Measurements from ENCODE around the gene INVS.

DNA sequence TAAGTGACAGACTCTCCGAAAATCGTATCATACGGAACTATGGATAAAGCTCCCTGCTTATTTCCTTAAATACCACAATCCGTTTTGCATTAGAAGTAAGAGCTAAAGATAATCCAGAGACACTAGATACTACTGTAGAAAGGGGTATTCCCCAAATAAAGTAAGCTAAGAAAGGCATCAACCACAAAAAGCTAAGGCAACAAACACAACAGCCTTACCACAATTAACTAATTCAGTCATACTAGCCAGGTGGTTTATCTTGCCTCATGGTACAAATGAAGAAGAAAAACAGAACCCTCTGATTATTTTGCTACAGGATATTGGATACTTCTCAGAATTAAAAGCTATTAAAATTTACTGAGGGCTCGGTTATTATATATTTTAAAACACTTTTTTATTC lies 14.3 kb upstream of the INVS start:
- TF ChIP-seq GABPA (IDR thresholded peaks at IDR 0.05 in 1 of 2, conservative IDR thresholded peaks at IDR 0.05 in 1 of 2), result no peak
- TF ChIP-seq CTCF (IDR thresholded peaks at IDR 0.05; ENCODE audit: low read depth, low read length, missing input control), result no peak
- TF ChIP-seq RAD21 (IDR thresholded peaks at IDR 0.05), result no peak
- no peak for TF ChIP-seq RXRA (IDR thresholded peaks at IDR 0.05)
- TF ChIP-seq TAF1 (conservative IDR thresholded peaks at IDR 0.05), result no peak
- TF ChIP-seq JUND (IDR thresholded peaks at IDR 0.05), result no peak
- TF ChIP-seq, protein P1, sequence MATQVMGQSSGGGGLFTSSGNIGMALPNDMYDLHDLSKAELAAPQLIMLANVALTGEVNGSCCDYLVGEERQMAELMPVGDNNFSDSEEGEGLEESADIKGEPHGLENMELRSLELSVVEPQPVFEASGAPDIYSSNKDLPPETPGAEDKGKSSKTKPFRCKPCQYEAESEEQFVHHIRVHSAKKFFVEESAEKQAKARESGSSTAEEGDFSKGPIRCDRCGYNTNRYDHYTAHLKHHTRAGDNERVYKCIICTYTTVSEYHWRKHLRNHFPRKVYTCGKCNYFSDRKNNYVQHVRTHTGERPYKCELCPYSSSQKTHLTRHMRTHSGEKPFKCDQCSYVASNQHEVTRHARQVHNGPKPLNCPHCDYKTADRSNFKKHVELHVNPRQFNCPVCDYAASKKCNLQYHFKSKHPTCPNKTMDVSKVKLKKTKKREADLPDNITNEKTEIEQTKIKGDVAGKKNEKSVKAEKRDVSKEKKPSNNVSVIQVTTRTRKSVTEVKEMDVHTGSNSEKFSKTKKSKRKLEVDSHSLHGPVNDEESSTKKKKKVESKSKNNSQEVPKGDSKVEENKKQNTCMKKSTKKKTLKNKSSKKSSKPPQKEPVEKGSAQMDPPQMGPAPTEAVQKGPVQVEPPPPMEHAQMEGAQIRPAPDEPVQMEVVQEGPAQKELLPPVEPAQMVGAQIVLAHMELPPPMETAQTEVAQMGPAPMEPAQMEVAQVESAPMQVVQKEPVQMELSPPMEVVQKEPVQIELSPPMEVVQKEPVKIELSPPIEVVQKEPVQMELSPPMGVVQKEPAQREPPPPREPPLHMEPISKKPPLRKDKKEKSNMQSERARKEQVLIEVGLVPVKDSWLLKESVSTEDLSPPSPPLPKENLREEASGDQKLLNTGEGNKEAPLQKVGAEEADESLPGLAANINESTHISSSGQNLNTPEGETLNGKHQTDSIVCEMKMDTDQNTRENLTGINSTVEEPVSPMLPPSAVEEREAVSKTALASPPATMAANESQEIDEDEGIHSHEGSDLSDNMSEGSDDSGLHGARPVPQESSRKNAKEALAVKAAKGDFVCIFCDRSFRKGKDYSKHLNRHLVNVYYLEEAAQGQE (IDR thresholded peaks at IDR 0.05), result no peak
- no peak for TF ChIP-seq YY1 (IDR thresholded peaks at IDR 0.05)
- TF ChIP-seq, protein P2, sequence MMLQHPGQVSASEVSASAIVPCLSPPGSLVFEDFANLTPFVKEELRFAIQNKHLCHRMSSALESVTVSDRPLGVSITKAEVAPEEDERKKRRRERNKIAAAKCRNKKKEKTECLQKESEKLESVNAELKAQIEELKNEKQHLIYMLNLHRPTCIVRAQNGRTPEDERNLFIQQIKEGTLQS (IDR thresholded peaks at IDR 0.05), result no peak
- TF ChIP-seq MAX (IDR thresholded peaks at IDR 0.05), result no peak
- TF ChIP-seq FOXA1 (IDR thresholded peaks at IDR 0.05), result no peak
- TF ChIP-seq HNF4G (IDR thresholded peaks at IDR 0.05), result no peak

Measured in liver (tissue), 3 donors.